Peyer's patch (tissue), 4 donors: ENCODE results near the gene SLC40A1.

Source experiments
- CTCF ChIP-seq, 6 experiments: fragments of 450-650 bp in 4 of 6; fragments of 200-600 bp in 2 of 6; sonication (generic) in 1 of 6; IDR thresholded peaks; one replicate each; pipeline ENCODE4 v1.5.1; 2017 to 2019; ENCODE audit warnings: antibody characterized with exemption in 6 of 6, mild to moderate bottlenecking in 3 of 6, moderate library complexity in 1 of 6
- POLR2A ChIP-seq, 2 donors: fragments of 450-650 bp; IDR thresholded peaks; one replicate each; pipeline ENCODE4 v1.5.1; 2017; ENCODE audit warnings: antibody characterized with exemption in 2 of 2, mild to moderate bottlenecking in 2 of 2, moderate library complexity in 2 of 2

- TF ChIP-seq CTCF (IDR thresholded peaks at IDR 0.05): no peak
- TF ChIP-seq POLR2A (IDR thresholded peaks at IDR 0.05): no peak
These were observed 43.8 kb downstream of the SLC40A1 start for GRCh38 chr2:189536830-189537229.
